ENCODE data around the gene CREB3L1.
A peak's percentile ranks its signal among the peaks of the same experiment; 100 is the strongest.

Gene CREB3L1

GRCh38 chr11:46277622-46278386 lies at the start of gene CREB3L1:
TSS of gene CREB3L1 (plus strand) at chr11:46277662. CDS start at chr11:46278112, 450 bp downstream.
- DNase-seq (ENCODE audit: low read depth in 3 of 3, low spot score in 1 of 3), result no peak

- no peak for DNase-seq (ENCODE audit: low read depth in 3 of 3, low spot score in 1 of 3)
These were observed 48.2 kb upstream of the CREB3L1 start for GRCh38 chr11:46229230-46229629.

- DNase-seq (ENCODE audit: low read depth in 3 of 3, low spot score in 1 of 3), result no peak
These were observed 43.2 kb upstream of the CREB3L1 start for GRCh38 chr11:46234311-46234710.

GRCh38 chr11:46235777-46236688 lies 41.4 kb upstream of the CREB3L1 start:
- DNase-seq (ENCODE audit: low read depth in 3 of 3, low spot score in 1 of 3), result no peak

- no peak for DNase-seq (ENCODE audit: low read depth in 3 of 3, low spot score in 1 of 3)
These were observed 40.6 kb upstream of the CREB3L1 start for GRCh38 chr11:46236918-46237247.

GRCh38 chr11:46237248-46238077 lies 40.0 kb upstream of the CREB3L1 start:
- DNase-seq (ENCODE audit: low read depth in 3 of 3, low spot score in 1 of 3), result peak in 1 of 3 donors; percentile 27

GRCh38 chr11:46238078-46238966 lies 39.1 kb upstream of the CREB3L1 start:
- DNase-seq (ENCODE audit: low read depth in 3 of 3, low spot score in 1 of 3), result peak in 1 of 3 donors; percentile 51

- DNase-seq (ENCODE audit: low read depth in 3 of 3, low spot score in 1 of 3), result peak; percentile 38 to 81 (median 60)
These were observed 38.3 kb upstream of the CREB3L1 start for GRCh38 chr11:46238967-46239800.

GRCh38 chr11:46239801-46240061 lies 37.7 kb upstream of the CREB3L1 start:
- DNase-seq (ENCODE audit: low read depth in 3 of 3, low spot score in 1 of 3), result no peak

- no peak for DNase-seq (ENCODE audit: low read depth in 3 of 3, low spot score in 1 of 3)
These were observed 37.1 kb upstream of the CREB3L1 start for GRCh38 chr11:46240371-46240770.

GRCh38 chr11:46240861-46241260 lies 36.6 kb upstream of the CREB3L1 start:
- no peak for DNase-seq (ENCODE audit: low read depth in 3 of 3, low spot score in 1 of 3)

GRCh38 chr11:46242041-46242951 lies 35.2 kb upstream of the CREB3L1 start:
- no peak for DNase-seq (ENCODE audit: low read depth in 3 of 3, low spot score in 1 of 3)

GRCh38 chr11:46242952-46243795 lies 34.3 kb upstream of the CREB3L1 start:
- peak; percentile 51 to 90 (median 79) for DNase-seq (ENCODE audit: low read depth in 3 of 3, low spot score in 1 of 3)

- no peak for DNase-seq (ENCODE audit: low read depth in 3 of 3, low spot score in 1 of 3)
These were observed 33.7 kb upstream of the CREB3L1 start for GRCh38 chr11:46243796-46244109.

- no peak for DNase-seq (ENCODE audit: low read depth in 3 of 3, low spot score in 1 of 3)
These were observed 30.9 kb upstream of the CREB3L1 start for GRCh38 chr11:46246521-46246920.

- no peak for DNase-seq (ENCODE audit: low read depth in 3 of 3, low spot score in 1 of 3)
These were observed 30.4 kb upstream of the CREB3L1 start for GRCh38 chr11:46247090-46247489.

- no peak for DNase-seq (ENCODE audit: low read depth in 3 of 3, low spot score in 1 of 3)
These were observed 29.8 kb upstream of the CREB3L1 start for GRCh38 chr11:46247659-46248058.

All from stimulated activated CD4-positive, alpha-beta T cell treated with anti-CD3 and anti-CD28 coated beads, TNF-alpha, amount 100 ng/mL, for 1 hour (primary cell).